IMR-90 (cell line): Measurements from ENCODE around the gene ACOX1. TPM values are rescaled to one million over a fixed set of nuclear protein-coding genes. Genes with fewer than 3 reads are reported as not detected.

ENCODE experiments used
- ATAC-seq: fragments of 200-7000 bp; cut with Tn5 transposase; 2 replicates; pipeline ENCODE4 v1.9.1; 2020; ENCODE audit warnings: low read depth, mild to moderate bottlenecking, moderate library complexity
- BruUV-seq: library from RNA; stranded (reverse); fragments of 400-500 nt; replicated peaks from 2 replicates; lab custom pipeline; 2021; lab: Mats Ljungman, UMichigan
- CTCF ChIA-PET: fragments of 300-600 bp; formaldehyde crosslinking; extraction: SDS; loops from one replicate; lab custom pipeline; 2021; ENCODE audit warnings: antibody characterized with exemption; lab: Yijun Ruan, JAX
- POLR2A ChIA-PET: fragments of 300-600 bp; sonication (Branson Sonifier 250); formaldehyde crosslinking; loops from one replicate; lab custom pipeline; 2022; ENCODE audit warnings: antibody characterized with exemption; ENCODE audit not compliant: unreplicated experiment; lab: Charles Lee
- DNase-seq: peaks from one replicate; pipeline ENCODE4 v3.0.0; 2013
- H2AFZ ChIP-seq: replicated peaks from 2 replicates; pipeline ENCODE3; 2013; ENCODE audit warnings: low read length, mild to moderate bottlenecking; ENCODE audit not compliant: poor library complexity
- H2AK5ac ChIP-seq: 2 replicates; pipeline ENCODE4 v1.6.1; 2013; ENCODE audit warnings: low read depth, low read length, inconsistent platforms
- H2AK9ac ChIP-seq: replicated peaks from 2 replicates; pipeline ENCODE3; 2013; ENCODE audit warnings: mild to moderate bottlenecking, low read depth, low read length, moderate library complexity; ENCODE audit not compliant: poor library complexity
- H2BK120ac ChIP-seq: 2 replicates; pipeline ENCODE4 v1.6.1; 2013; ENCODE audit warnings: low read depth, low read length, inconsistent platforms
- H2BK15ac ChIP-seq: 3 replicates; pipeline ENCODE4 v1.6.1; 2013; ENCODE audit warnings: low read depth, low read length, inconsistent platforms
- H2BK20ac ChIP-seq: 2 replicates; pipeline ENCODE4 v1.6.1; 2013; ENCODE audit warnings: low read depth, mild to moderate bottlenecking, inconsistent platforms, low read length, moderate library complexity
- H2BK5ac ChIP-seq: 2 replicates; pipeline ENCODE4 v1.6.1; 2013; ENCODE audit warnings: mild to moderate bottlenecking, low read depth, low read length, inconsistent platforms; ENCODE audit not compliant: poor library complexity, severe bottlenecking
- H3K14ac ChIP-seq: replicated peaks from 2 replicates; pipeline ENCODE4 v1.6.1; 2013; ENCODE audit warnings: low read depth, low read length, inconsistent platforms
- H3K18ac ChIP-seq: 2 replicates; pipeline ENCODE4 v1.6.1; 2013; ENCODE audit warnings: low read depth, low read length, control low read depth
- H3K23ac ChIP-seq: 2 replicates; pipeline ENCODE4 v1.6.1; 2013; ENCODE audit warnings: low read depth, low read length, inconsistent platforms
- H3K27ac ChIP-seq: 2 replicates; pipeline ENCODE4 v1.5.1; 2013; ENCODE audit warnings: mild to moderate bottlenecking, control low read depth, low read length; ENCODE audit not compliant: insufficient read depth
- H3K27me3 ChIP-seq: 2 replicates; pipeline ENCODE4 v1.6.1; 2013; ENCODE audit warnings: low read length; ENCODE audit not compliant: control insufficient read depth, insufficient read depth
- H3K36me3 ChIP-seq: 2 replicates; pipeline ENCODE4 v1.6.1; 2013; ENCODE audit warnings: low read length, mixed read lengths; ENCODE audit not compliant: control insufficient read depth, insufficient read depth
- H3K4ac ChIP-seq: 2 replicates; pipeline ENCODE4 v1.6.1; 2013; ENCODE audit warnings: low read depth, low read length, inconsistent platforms
- H3K4me1 ChIP-seq: 2 replicates; pipeline ENCODE4 v1.6.1; 2013; ENCODE audit warnings: low read length, mixed read lengths; ENCODE audit not compliant: control insufficient read depth, insufficient read depth
- H3K4me2 ChIP-seq: 2 replicates; pipeline ENCODE4 v1.6.1; 2013; ENCODE audit warnings: low read depth, mild to moderate bottlenecking, control low read depth, low read length, moderate library complexity
- H3K4me3 ChIP-seq: 2 replicates; pipeline ENCODE4 v1.5.1; 2013; ENCODE audit warnings: low read depth, mild to moderate bottlenecking, control low read depth, low read length, moderate library complexity; ENCODE audit not compliant: insufficient read depth
- H3K56ac ChIP-seq: 2 replicates; pipeline ENCODE4 v1.6.1; 2013; ENCODE audit warnings: low read length, inconsistent platforms; ENCODE audit not compliant: insufficient read depth; ENCODE audit errors: extremely low read depth
- H3K79me1 ChIP-seq, 2 experiments: 2 replicates each; pipeline ENCODE4 v1.6.1; 2013; ENCODE audit warnings: low read length in 2 of 2, inconsistent platforms in 1 of 2, low read depth in 1 of 2
- H3K9ac ChIP-seq: 2 replicates; pipeline ENCODE4 v1.6.1; 2013; ENCODE audit warnings: low read depth, low read length, control low read depth
- H3K9me1 ChIP-seq: 2 replicates; pipeline ENCODE4 v1.6.1; 2013; ENCODE audit warnings: low read length, inconsistent platforms; ENCODE audit not compliant: insufficient read depth
- H3K9me3 ChIP-seq: 2 replicates; pipeline ENCODE4 v1.6.1; 2013; ENCODE audit warnings: low read length; ENCODE audit not compliant: control insufficient read depth, insufficient read depth
- H4K20me1 ChIP-seq: 2 replicates; pipeline ENCODE4 v1.6.1; 2013; ENCODE audit warnings: low read length, inconsistent platforms; ENCODE audit not compliant: insufficient read depth
- H4K5ac ChIP-seq: 2 replicates; pipeline ENCODE4 v1.6.1; 2013; ENCODE audit warnings: mild to moderate bottlenecking, low read depth, low read length, control low read depth
- H4K8ac ChIP-seq, 2 experiments: 2 replicates each; pipeline ENCODE4 v1.6.1; 2013; ENCODE audit warnings: low read depth in 2 of 2, low read length in 2 of 2, control low read depth in 1 of 2, inconsistent platforms in 1 of 2
- H4K91ac ChIP-seq: 2 replicates; pipeline ENCODE4 v1.6.1; 2013; ENCODE audit warnings: low read depth, low read length, inconsistent platforms; ENCODE audit not compliant: insufficient read depth
- CEBPB ChIP-seq: IDR thresholded peaks from 2 replicates; pipeline ENCODE4 v1.6.1; 2012; ENCODE audit warnings: low read depth, low read length, improper control_type of control experiment
- CHD1 ChIP-seq: IDR thresholded peaks from 2 replicates; pipeline ENCODE4 v1.6.1; 2012; ENCODE audit warnings: low read depth, low read length, improper control_type of control experiment
- CTCF ChIP-seq: conservative IDR thresholded peaks from 2 replicates; pipeline ENCODE4 v1.5.1; 2012; ENCODE audit warnings: mild to moderate bottlenecking, low read depth, low read length, improper control_type of control experiment
- ELK1 ChIP-seq: fragments of 150-350 bp; IDR thresholded peaks from 2 replicates; pipeline ENCODE4 v1.6.1; 2016; ENCODE audit warnings: low read depth, mild to moderate bottlenecking, low read length, moderate library complexity, borderline replicate concordance
- FOS ChIP-seq: fragments of 150-350 bp; IDR thresholded peaks from 2 replicates; pipeline ENCODE4 v1.6.1; 2016; ENCODE audit warnings: low read depth, low read length
- MAFK ChIP-seq: IDR thresholded peaks from 2 replicates; pipeline ENCODE4 v1.6.1; 2012; ENCODE audit warnings: low read depth, low read length, improper control_type of control experiment
- MXI1 ChIP-seq: IDR thresholded peaks from 2 replicates; pipeline ENCODE4 v1.6.1; 2012; ENCODE audit warnings: low read depth, mild to moderate bottlenecking, low read length, moderate library complexity, borderline replicate concordance
- NFE2L2 ChIP-seq: fragments of 150-350 bp; IDR thresholded peaks from 2 replicates; pipeline ENCODE4 v1.6.1; 2016; ENCODE audit warnings: low read depth, mild to moderate bottlenecking, low read length
- POLR2A ChIP-seq: IDR thresholded peaks from 2 replicates; pipeline ENCODE4 v1.6.1; 2012; ENCODE audit warnings: mild to moderate bottlenecking, low read depth, low read length
- RCOR1 ChIP-seq: IDR thresholded peaks from 2 replicates; pipeline ENCODE4 v1.6.1; 2012; ENCODE audit warnings: mild to moderate bottlenecking, low read length, improper control_type of control experiment; ENCODE audit not compliant: insufficient replicate concordance
- RFX5 ChIP-seq: IDR thresholded peaks from 2 replicates; pipeline ENCODE4 v1.8.0; 2012; ENCODE audit warnings: low read depth, mild to moderate bottlenecking, low read length, moderate library complexity
- SMC3 ChIP-seq: fragments of 150-350 bp; IDR thresholded peaks from 2 replicates; pipeline ENCODE4 v1.6.1; 2016; ENCODE audit warnings: low read depth, mild to moderate bottlenecking, antibody characterized with exemption, low read length, moderate library complexity
- USF2 ChIP-seq: fragments of 150-350 bp; IDR thresholded peaks from 2 replicates; pipeline ENCODE4 v1.6.1; 2017; ENCODE audit warnings: mild to moderate bottlenecking, antibody characterized with exemption, low read length, low read depth
- WGBS, 2 experiments: methylation state at CpG; one replicate each; pipeline versions ENCODE4 v1.1.5 to v1.1.7; 2013; ENCODE audit warnings: missing lambda C conversion rate in 2 of 2; ENCODE audit not compliant: insufficient read length in 1 of 2; ENCODE audit errors: extremely low coverage in 2 of 2; 5-methylcytosine and 5-hydroxymethylcytosine counted together
- dilution Hi-C: fragments of 300-500 bp; cut with HindIII; formaldehyde crosslinking; loops from one replicate; pipeline ENCODE4 v1.14.3; 2018; ENCODE audit warnings: low sequenced_read_pairs; ENCODE audit not compliant: unreplicated experiment
- in situ Hi-C: fragments of 300-500 bp; cut with MboI; formaldehyde crosslinking; loops from 3 replicates; pipeline ENCODE4 v1.14.3; 2019; ENCODE audit warnings: low sequenced_read_pairs, inconsistent platforms, mixed read lengths
- intact Hi-C: fragments of 100-400 bp; cut with micrococcal nuclease; formaldehyde crosslinking; loops from 2 replicates; pipeline ENCODE4 v1.10.0; 2022
- polyA plus RNA-seq, 3 experiments: library from polyadenylated mRNA; depleted of rRNA; stranded (reverse); fragments of >200 nt; gene quantifications; 2 replicates each; pipeline ENCODE4 v1.2.3, GENCODE V29; 2012; ENCODE audit warnings: low replicate concordance in 1 of 3
- total RNA-seq: library from RNA; depleted of rRNA; stranded (reverse); fragments of >200 nt; gene quantifications from 2 replicates; pipeline ENCODE4 v1.2.3, GENCODE V29; 2012

ACOX1 gene
- total and polyA plus RNA-seq, 2 of the 4 experiments (the other 2 are of a cell fraction), result 16.1 to 94.8 TPM

GRCh38 chr17:76009969-76010661 lies 31.1 kb upstream of the ACOX1 start (continued):
- TF ChIP-seq CHD1, result no peak

GRCh38 chr17:76009447-76009846 lies 30.5 kb upstream of the ACOX1 start:
- H3K36me3 ChIP-seq, result no peaks in the 10 kb centered on the region
- no peak overlapping the region for H3K4me3 ChIP-seq
- H3K9me1 ChIP-seq, result no peaks in the 10 kb centered on the region
- WGBS, 2 experiments, result 84% methylated on average over 12 of the region's 20 CpGs; no CpG with 5 or more reads in 1 of the 2 experiments
- no peak overlapping the region for H2BK120ac ChIP-seq
- H4K91ac ChIP-seq, result no peak overlapping the region
- H4K5ac ChIP-seq, result no peak overlapping the region
- H2AFZ ChIP-seq, result no peak overlapping the region
- intact Hi-C loops (loop anchor here (5.0 kb wide), 1 partner anchor 288 kb away; no protein-coding TSS in a partner anchor), in situ Hi-C loops (loop anchor here (5.0 kb wide), 1 partner anchor 97 kb away; no protein-coding TSS in a partner anchor), dilution Hi-C loops (no loop called here)
- no peak overlapping the region for H3K27ac ChIP-seq
- H2AK9ac ChIP-seq, result no peak overlapping the region
- DNase-seq (no peak), ATAC-seq (no peak)
- no peaks in the 10 kb centered on the region for H3K27me3 ChIP-seq
- H4K8ac ChIP-seq, result no peak overlapping the region
- POLR2A ChIA-PET, result no interaction called here
- no peak overlapping the region for H3K4ac ChIP-seq
- no peak overlapping the region for H3K14ac ChIP-seq
- CTCF ChIA-PET, result no interaction called here
- H4K20me1 ChIP-seq, result no peaks in the 10 kb centered on the region
- H2AK5ac ChIP-seq, result no peak overlapping the region
- H3K9ac ChIP-seq, result no peak overlapping the region
- no peak overlapping the region for H2BK20ac ChIP-seq
- peaks cover 14% of the 10 kb centered on the region for H3K4me1 ChIP-seq
- no peak overlapping the region for H2BK15ac ChIP-seq
- no peak overlapping the region for H3K4me2 ChIP-seq
- no peak overlapping the region for H3K23ac ChIP-seq
- H2BK5ac ChIP-seq, result no peak overlapping the region
- H3K56ac ChIP-seq, result no peak overlapping the region
- BruUV-seq, result no TSS peak
- H3K9me3 ChIP-seq, result no peaks in the 10 kb centered on the region
- peaks cover 0 to 3% of the 10 kb centered on the region in 2 experiments; a peak in 1 of 4 replicates for H3K79me1 ChIP-seq
- H3K18ac ChIP-seq, result no peak overlapping the region
- TF ChIP-seq CEBPB (no peak), CHD1 (no peak), MXI1 (no peak), ELK1 (no peak), FOS (no peak), POLR2A (no peak), CTCF (no peak), USF2 (no peak), RCOR1 (no peak), MAFK (no peak), NFE2L2 (no peak), RFX5 (no peak), SMC3 (no peak)
